Smooth muscle cell (in vitro differentiated cells): ENCODE data around the gene SLC25A11. TPM values are rescaled to one million over a fixed set of nuclear protein-coding genes. Genes with fewer than 3 reads are reported as not detected.

Source experiments
- DNase-seq: peaks from one replicate; lab custom pipeline; 2025; ENCODE audit not compliant: unreplicated experiment; lab: John Stamatoyannopoulos, UW
- H2AFZ ChIP-seq: fragments of 200-600 bp; sonication (generic); 2 replicates; pipeline ENCODE4 v1.6.0; 2016; ENCODE audit warnings: antibody characterized with exemption, low read depth, mild to moderate bottlenecking
- H3F3A ChIP-seq: fragments of 200-600 bp; sonication (generic); 2 replicates; pipeline ENCODE4 v1.6.0; 2017; ENCODE audit warnings: antibody characterized with exemption, low read depth
- H3K27ac ChIP-seq: fragments of 200-600 bp; sonication (generic); 2 replicates; pipeline ENCODE4 v1.5.1; 2016; ENCODE audit warnings: low read depth, mild to moderate bottlenecking
- H3K27me3 ChIP-seq: fragments of 200-600 bp; sonication (generic); 2 replicates; pipeline ENCODE4 v1.6.1; 2016; ENCODE audit warnings: low read depth, mild to moderate bottlenecking
- H3K36me3 ChIP-seq: fragments of 200-600 bp; sonication (generic); 2 replicates; pipeline ENCODE4 v1.5.1; 2016; ENCODE audit warnings: low read depth
- H3K4me1 ChIP-seq: fragments of 200-600 bp; sonication (generic); 2 replicates; pipeline ENCODE4 v1.5.1; 2016; ENCODE audit warnings: low read depth
- H3K4me2 ChIP-seq: fragments of 200-600 bp; sonication (generic); 2 replicates; pipeline ENCODE4 v1.6.0; 2016; ENCODE audit warnings: mild to moderate bottlenecking
- H3K4me3 ChIP-seq: fragments of 200-600 bp; sonication (generic); 2 replicates; pipeline ENCODE4 v1.5.1; 2016; ENCODE audit warnings: mild to moderate bottlenecking
- H3K79me2 ChIP-seq: fragments of 200-600 bp; sonication (generic); 2 replicates; pipeline ENCODE4 v1.6.0; 2016; ENCODE audit warnings: low read depth, mild to moderate bottlenecking
- H3K9ac ChIP-seq: fragments of 200-600 bp; sonication (generic); 2 replicates; pipeline ENCODE4 v1.6.0; 2016; ENCODE audit warnings: low read depth
- H3K9me3 ChIP-seq: fragments of 200-600 bp; sonication (generic); replicated peaks from 2 replicates; pipeline ENCODE4 v1.5.1; 2016; ENCODE audit warnings: low read depth
- H4K20me1 ChIP-seq: fragments of 200-600 bp; sonication (generic); 2 replicates; pipeline ENCODE4 v1.6.0; 2016; ENCODE audit warnings: low read depth
- CTCF ChIP-seq: fragments of 200-600 bp; sonication (generic); IDR thresholded peaks from 2 replicates; pipeline ENCODE4 v1.5.1; 2017; ENCODE audit warnings: borderline replicate concordance, mild to moderate bottlenecking, antibody characterized with exemption; ENCODE audit not compliant: insufficient read depth, poor library complexity, severe bottlenecking
- WGBS: methylation state at CpG from one replicate; pipeline ENCODE4 v1.1.7; 2016; ENCODE audit warnings: low lambda C conversion rate; 5-methylcytosine and 5-hydroxymethylcytosine counted together
- polyA plus RNA-seq: library from polyadenylated mRNA; unstranded; fragments of >200 nt; fragmentation: Nextera tagmentation; extraction: Ambion mirVana; gene quantifications from 2 replicates; pipeline ENCODE4 v1.2.1, GENCODE V29; 2016
- total RNA-seq: library from RNA; depleted of rRNA; stranded (reverse); fragments of >200 nt; gene quantifications from 2 replicates; pipeline ENCODE4 v1.2.3, GENCODE V29; 2014

SLC25A11 gene
- total and polyA plus RNA-seq, 2 experiments from 2014 or later = 29.9 to 67.5 TPM

- peak overlapping the region; percentile 90 for H3K4me2 ChIP-seq
- no peak overlapping the region for H2AFZ ChIP-seq
- TF ChIP-seq CTCF = no peak
- WGBS = 62% methylated on average over 7 of the region's 7 CpGs
- H3F3A ChIP-seq = peaks cover 42% of the 10 kb centered on the region
- H3K4me1 ChIP-seq = peaks cover 23% of the 10 kb centered on the region
- H4K20me1 ChIP-seq = peaks cover 40% of the 10 kb centered on the region
- H3K36me3 ChIP-seq = no peaks in the 10 kb centered on the region
- H3K79me2 ChIP-seq = peaks cover 67% of the 10 kb centered on the region
- no peak overlapping the region for H3K4me3 ChIP-seq
- peak overlapping the region; percentile 96 for H3K27ac ChIP-seq
- no peaks in the 10 kb centered on the region for H3K27me3 ChIP-seq
- H3K9me3 ChIP-seq = no peaks in the 10 kb centered on the region
- DNase-seq = peak; percentile 22
- H3K9ac ChIP-seq = peak overlapping the region; percentile 94
These were observed 5.5 kb upstream of the SLC25A11 start for GRCh38 chr17:4945176-4945943.

- no peaks in the 10 kb centered on the region for H3K27me3 ChIP-seq
- no peak overlapping the region for H2AFZ ChIP-seq
- H3K79me2 ChIP-seq = peaks cover 67% of the 10 kb centered on the region
- no peak for DNase-seq
- peak overlapping the region; percentile 96 for H3K27ac ChIP-seq
- peak overlapping the region; percentile 79 for H3K9ac ChIP-seq
- H3F3A ChIP-seq = peaks cover 42% of the 10 kb centered on the region
- no peak overlapping the region for H3K4me3 ChIP-seq
- no peak for TF ChIP-seq CTCF
- H3K4me2 ChIP-seq = peak overlapping the region; percentile 45
- H3K4me1 ChIP-seq = peaks cover 20% of the 10 kb centered on the region
- no peaks in the 10 kb centered on the region for H3K9me3 ChIP-seq
- H4K20me1 ChIP-seq = peaks cover 40% of the 10 kb centered on the region
- WGBS = 81% methylated on average over 8 of the region's 8 CpGs
- H3K36me3 ChIP-seq = no peaks in the 10 kb centered on the region
These were observed 4.8 kb upstream of the SLC25A11 start for GRCh38 chr17:4944554-4945175.

GRCh38 chr17:4944163-4944553 is 4.3 kb upstream of the SLC25A11 start:
- Histone ChIP-seq H3K4me3 (no peak overlapping the region), H2AFZ (no peak overlapping the region), H3K27me3 (no peaks in the 10 kb centered on the region), H3F3A (peaks cover 42% of the 10 kb centered on the region), H3K79me2 (peaks cover 67% of the 10 kb centered on the region), H3K27ac (peak overlapping the region; percentile 96), H4K20me1 (peaks cover 40% of the 10 kb centered on the region), H3K9me3 (no peaks in the 10 kb centered on the region), H3K36me3 (no peaks in the 10 kb centered on the region), H3K4me1 (peaks cover 20% of the 10 kb centered on the region), H3K9ac (peak overlapping the region; percentile 79), H3K4me2 (no peak overlapping the region)
- WGBS = 71% methylated on average over 3 of the region's 3 CpGs
- no peak for DNase-seq
- no peak for TF ChIP-seq CTCF
